Upper lobe of left lung (tissue), 4 donors: ENCODE data around the gene ACTC1.

ENCODE experiments used
- CTCF ChIP-seq, 6 experiments: fragments of 450-650 bp in 4 of 6; fragments of 200-600 bp in 2 of 6; sonication (generic) in 2 of 6; IDR thresholded peaks; one replicate each; pipeline ENCODE4 v1.5.1; 2016 to 2019; ENCODE audit warnings: antibody characterized with exemption in 6 of 6
- EP300 ChIP-seq, 4 donors: sonication (generic); formaldehyde crosslinking; IDR thresholded peaks; one replicate each; pipeline ENCODE4 v1.5.1; 2017; ENCODE audit warnings: antibody characterized with exemption in 4 of 4, control low read depth in 2 of 4
- POLR2A ChIP-seq, 4 donors: fragments of 450-650 bp; IDR thresholded peaks; one replicate each; pipeline ENCODE4 v1.5.1; 2016 to 2017; ENCODE audit warnings: antibody characterized with exemption in 4 of 4, mild to moderate bottlenecking in 2 of 4
- POLR2AphosphoS5 ChIP-seq, 2 donors: sonication (generic); formaldehyde crosslinking; IDR thresholded peaks; one replicate each; pipeline ENCODE4 v1.5.1; 2017; ENCODE audit warnings: antibody characterized with exemption in 2 of 2

- TF ChIP-seq CTCF (IDR thresholded peaks at IDR 0.05) (no peak), EP300 (IDR thresholded peaks at IDR 0.05) (no peak), POLR2A (IDR thresholded peaks at IDR 0.05) (no peak), POLR2AphosphoS5 (IDR thresholded peaks at IDR 0.05) (no peak)
Observed at GRCh38 chr15:34755419-34755773, 40.0 kb downstream of the ACTC1 start.
